Hepatocyte (in vitro differentiated cells): ENCODE data around the gene RSPH1.

Experiments
- EZH2phosphoT487 ChIP-seq: fragments of 200-600 bp; sonication (generic); IDR thresholded peaks from one replicate; pipeline ENCODE4 v1.6.1; 2018; ENCODE audit warnings: antibody characterized with exemption, mild to moderate bottlenecking, low read depth, moderate library complexity; ENCODE audit not compliant: unreplicated experiment, severe bottlenecking
- TF ChIP-seq, protein P1 (sequence below): fragments of 200-600 bp; sonication (generic); IDR thresholded peaks from 2 replicates; pipeline ENCODE4 v1.5.1; 2016; ENCODE audit warnings: antibody characterized with exemption, mild to moderate bottlenecking; ENCODE audit not compliant: poor library complexity

GRCh38 chr21:42536601-42537000, 40.6 kb upstream of the RSPH1 start:
- TF ChIP-seq, protein P1, sequence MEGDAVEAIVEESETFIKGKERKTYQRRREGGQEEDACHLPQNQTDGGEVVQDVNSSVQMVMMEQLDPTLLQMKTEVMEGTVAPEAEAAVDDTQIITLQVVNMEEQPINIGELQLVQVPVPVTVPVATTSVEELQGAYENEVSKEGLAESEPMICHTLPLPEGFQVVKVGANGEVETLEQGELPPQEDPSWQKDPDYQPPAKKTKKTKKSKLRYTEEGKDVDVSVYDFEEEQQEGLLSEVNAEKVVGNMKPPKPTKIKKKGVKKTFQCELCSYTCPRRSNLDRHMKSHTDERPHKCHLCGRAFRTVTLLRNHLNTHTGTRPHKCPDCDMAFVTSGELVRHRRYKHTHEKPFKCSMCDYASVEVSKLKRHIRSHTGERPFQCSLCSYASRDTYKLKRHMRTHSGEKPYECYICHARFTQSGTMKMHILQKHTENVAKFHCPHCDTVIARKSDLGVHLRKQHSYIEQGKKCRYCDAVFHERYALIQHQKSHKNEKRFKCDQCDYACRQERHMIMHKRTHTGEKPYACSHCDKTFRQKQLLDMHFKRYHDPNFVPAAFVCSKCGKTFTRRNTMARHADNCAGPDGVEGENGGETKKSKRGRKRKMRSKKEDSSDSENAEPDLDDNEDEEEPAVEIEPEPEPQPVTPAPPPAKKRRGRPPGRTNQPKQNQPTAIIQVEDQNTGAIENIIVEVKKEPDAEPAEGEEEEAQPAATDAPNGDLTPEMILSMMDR, result no peak
- TF ChIP-seq EZH2phosphoT487, result no peak
